Heart left ventricle (tissue), 13 donors: ENCODE measurements around the gene MYO16.

Source experiments
- POLR2A ChIP-seq, 2 donors: fragments of 450-650 bp; IDR thresholded peaks; one replicate each; pipeline ENCODE4 v1.6.1; 2017; ENCODE audit warnings: antibody characterized with exemption in 2 of 2, mild to moderate bottlenecking in 2 of 2, moderate library complexity in 2 of 2
- TF ChIP-seq, protein P1 (sequence below), 12 donors: fragments of 200-600 bp; sonication (generic) in 4 of 12; IDR thresholded peaks; one replicate each; pipeline versions ENCODE4 v1.5.0 to v1.8.0; 2018 to 2022; ENCODE audit warnings: antibody characterized with exemption in 12 of 12, mild to moderate bottlenecking in 5 of 12
- donor health status: ischemic (EF 13 %, LVEDD 7.1; RV severe dilation, severe dysfunction).
- donor health status: DM: no; HTN: yes; CAD: no.
- donor health status: DM: no; HTN: no; CAD: no.
- donor health status: ischemic (EF 25% LVEDD 6.9; RV normal size, moderate dysfunction).
- donor health status: ischemic (EF 25% LVEDD 5.7; RV mildly dilated, moderate dysfunction).
- donor health status: ischemic (EF 35%, LVEDD 5.7; RV mildly dilated, moderate dysfunction).
- donor health status: nonischemic (EF 11% LVEDD 7.7; RV severe dilation, severe dysfunction).
- donor health status: DM: yes; HTN: yes; CAD: no.
- donor health status: PGD.
- donor health status: ischemic (EF 29% LVEDD 5.4; RV normal size, mild dysfunction).
- donor health status: nonischemic (EF 23%, LVEDD 6.1; RV moderate dilation, normal function).

- TF ChIP-seq, protein P1, sequence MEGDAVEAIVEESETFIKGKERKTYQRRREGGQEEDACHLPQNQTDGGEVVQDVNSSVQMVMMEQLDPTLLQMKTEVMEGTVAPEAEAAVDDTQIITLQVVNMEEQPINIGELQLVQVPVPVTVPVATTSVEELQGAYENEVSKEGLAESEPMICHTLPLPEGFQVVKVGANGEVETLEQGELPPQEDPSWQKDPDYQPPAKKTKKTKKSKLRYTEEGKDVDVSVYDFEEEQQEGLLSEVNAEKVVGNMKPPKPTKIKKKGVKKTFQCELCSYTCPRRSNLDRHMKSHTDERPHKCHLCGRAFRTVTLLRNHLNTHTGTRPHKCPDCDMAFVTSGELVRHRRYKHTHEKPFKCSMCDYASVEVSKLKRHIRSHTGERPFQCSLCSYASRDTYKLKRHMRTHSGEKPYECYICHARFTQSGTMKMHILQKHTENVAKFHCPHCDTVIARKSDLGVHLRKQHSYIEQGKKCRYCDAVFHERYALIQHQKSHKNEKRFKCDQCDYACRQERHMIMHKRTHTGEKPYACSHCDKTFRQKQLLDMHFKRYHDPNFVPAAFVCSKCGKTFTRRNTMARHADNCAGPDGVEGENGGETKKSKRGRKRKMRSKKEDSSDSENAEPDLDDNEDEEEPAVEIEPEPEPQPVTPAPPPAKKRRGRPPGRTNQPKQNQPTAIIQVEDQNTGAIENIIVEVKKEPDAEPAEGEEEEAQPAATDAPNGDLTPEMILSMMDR (IDR thresholded peaks at IDR 0.05) = no peak
- TF ChIP-seq POLR2A (IDR thresholded peaks at IDR 0.05) = no peak
These were observed 406.8 kb downstream of the MYO16 start for GRCh38 chr13:109036078-109036780.
